HepG2 (cell line): Measurements from ENCODE around the gene HHLA2. TPM values are rescaled to one million over a fixed set of nuclear protein-coding genes. Genes with fewer than 3 reads are reported as not detected.

ENCODE experiments used
- ATAC-seq: fragments of 200-7000 bp; cut with Tn5 transposase; 3 replicates; pipeline ENCODE4 v1.9.1; 2020; ENCODE audit warnings: mild to moderate bottlenecking, moderate library complexity
- BruUV-seq: library from RNA; stranded (reverse); fragments of 400-500 nt; replicated peaks from 2 replicates; lab custom pipeline; 2021; lab: Mats Ljungman, UMichigan
- CTCF ChIA-PET: fragments of 300-600 bp; formaldehyde crosslinking; extraction: SDS; loops from one replicate; lab custom pipeline; 2021; ENCODE audit warnings: low total read pairs, inconsistent platforms, low intra/inter-chr PET ratio; lab: Yijun Ruan, JAX
- POLR2A ChIA-PET: fragments of 350-600 bp; sonication (Branson Sonifier 250); formaldehyde crosslinking; loops from one replicate; lab custom pipeline; 2020; ENCODE audit warnings: antibody characterized with exemption, inconsistent platforms; lab: Yijun Ruan, JAX
- DNase-seq: peaks from one replicate; pipeline ENCODE4 v3.0.0-alpha.2; 2015; ENCODE audit warnings: low spot score
- FAIRE-seq: peaks from 3 replicates; lab custom pipeline; 2011; peaks lifted over from hg19 to GRCh38; lab: Jason Lieb, UNC
- H2AFZ ChIP-seq: one replicate; pipeline ENCODE4 v1.6.1; 2011; ENCODE audit warnings: low read length, inconsistent platforms
- H3K27ac ChIP-seq: fragments of 300-600 bp; 3 replicates; pipeline ENCODE4 v1.8.0; 2011; ENCODE audit warnings: mixed run types, mild to moderate bottlenecking, mixed read lengths, low read length, inconsistent platforms; ENCODE audit not compliant: insufficient read depth; ENCODE audit errors: extremely low read length
- H3K27me3 ChIP-seq, 2 experiments: fragments of 200-600 bp in 1 of 2; 2 replicates in 1 of 2; 3 replicates in 1 of 2; pipeline versions ENCODE4 v1.6.0 to v1.8.0; 2011; ENCODE audit warnings: low read length in 2 of 2, mild to moderate bottlenecking in 2 of 2, moderate library complexity in 2 of 2, inconsistent platforms in 1 of 2; ENCODE audit not compliant: insufficient read depth in 2 of 2, control insufficient read depth in 1 of 2
- H3K36me3 ChIP-seq, 2 experiments: fragments of 200-600 bp in 1 of 2; replicated peaks in 1 of 2; 2 replicates in 1 of 2; 3 replicates in 1 of 2; pipeline versions ENCODE4 v1.5.1 to v1.8.0; 2011; ENCODE audit warnings: low read length in 2 of 2, inconsistent platforms in 1 of 2; ENCODE audit not compliant: insufficient read depth in 2 of 2, control insufficient read depth in 1 of 2
- H3K4me1 ChIP-seq: 2 replicates; pipeline ENCODE4 v1.5.1; 2012; ENCODE audit warnings: low read length, inconsistent platforms; ENCODE audit not compliant: insufficient read depth
- H3K4me2 ChIP-seq: 2 replicates; pipeline ENCODE4 v1.6.0; 2011; ENCODE audit warnings: low read depth, low read length, inconsistent platforms
- H3K4me3 ChIP-seq, 3 experiments: fragments of 200-600 bp in 1 of 3; sonication (generic), shearing (Covaris generic) in 1 of 3; replicated peaks in 1 of 3; 2 replicates each; pipeline ENCODE4 v1.5.1; 2011 to 2016; ENCODE audit warnings: low read length in 3 of 3, inconsistent platforms in 2 of 3, low read depth in 2 of 3, mild to moderate bottlenecking in 2 of 3, control low read depth in 1 of 3, mixed read lengths in 1 of 3; ENCODE audit not compliant: insufficient read depth in 1 of 3
- H3K79me2 ChIP-seq: one replicate; pipeline ENCODE4 v1.6.1; 2011; ENCODE audit warnings: low read length, inconsistent platforms; ENCODE audit not compliant: insufficient read depth
- H3K9ac ChIP-seq: 2 replicates; pipeline ENCODE4 v1.6.0; 2011; ENCODE audit warnings: mild to moderate bottlenecking, low read depth, low read length, inconsistent platforms; ENCODE audit not compliant: insufficient read depth
- H3K9me3 ChIP-seq: 2 replicates; pipeline ENCODE4 v1.5.1; 2012; ENCODE audit warnings: mild to moderate bottlenecking, low read length
- H4K20me1 ChIP-seq: 2 replicates; pipeline ENCODE4 v1.6.0; 2011; ENCODE audit warnings: inconsistent platforms, mild to moderate bottlenecking, low read length, moderate library complexity; ENCODE audit not compliant: insufficient read depth
- CBX2 ChIP-seq, 2 experiments: fragments of 200-600 bp in 1 of 2; sonication (generic); formaldehyde crosslinking in 1 of 2; IDR thresholded peaks; 2 replicates each; pipeline versions ENCODE4 v1.7.0 to v1.8.1; 2018 to 2022; ENCODE audit warnings: low read depth in 2 of 2, low read length in 1 of 2, mild to moderate bottlenecking in 1 of 2, missing genetic modification reagents in 1 of 2
- KAT2B ChIP-seq: fragments of 150-350 bp; IDR thresholded peaks from 2 replicates; pipeline ENCODE4 v1.6.1; 2014; ENCODE audit warnings: low read depth, low read length, borderline replicate concordance
- MAF1 ChIP-seq: sonication (generic); formaldehyde crosslinking; IDR thresholded peaks from 2 replicates; pipeline ENCODE4 v1.5.0; 2020; ENCODE audit warnings: missing genetic modification reagents, borderline replicate concordance
- NR1H2 ChIP-seq: sonication (generic); formaldehyde crosslinking; IDR thresholded peaks from 2 replicates; pipeline ENCODE4 v1.8.1; 2022; ENCODE audit warnings: low read depth, missing genetic modification reagents, borderline replicate concordance
- SNAPC2 ChIP-seq: sonication (generic); formaldehyde crosslinking; IDR thresholded peaks from 2 replicates; pipeline ENCODE4 v1.8.1; 2022; ENCODE audit warnings: mild to moderate bottlenecking, missing genetic modification reagents
- ZNF792 ChIP-seq: IDR thresholded peaks from 2 replicates; pipeline ENCODE4 v1.6.1; 2016
- WGBS: methylation state at CpG from one replicate; pipeline ENCODE4 v1.1.6; 2017; ENCODE audit warnings: low lambda C conversion rate; 5-methylcytosine and 5-hydroxymethylcytosine counted together
- in situ Hi-C: cut with HindIII; loops from 2 replicates; pipeline ENCODE4 v1.10.0; 2017; ENCODE audit warnings: low pct_unique_long_range_greater_than_20kb; ENCODE audit not compliant: extremely low pct_ligation_motif_present
- intact Hi-C: fragments of 100-400 bp; cut with micrococcal nuclease; formaldehyde crosslinking; loops from one replicate; pipeline ENCODE4 v1.10.0; 2022; ENCODE audit not compliant: unreplicated experiment
- polyA plus RNA-seq, 8 experiments: library from polyadenylated mRNA; depleted of rRNA in 3 of 8; stranded (reverse) in 7 of 8; unstranded in 1 of 8; fragments of >200 nt; fragmentation: Illumina TruSeq in 4 of 8; extraction: Trizol in 4 of 8; gene quantifications; 2 replicates each; pipeline versions ENCODE4 v1.2.1 to v1.2.3, GENCODE V29; 2011 to 2016; ENCODE audit warnings: low read depth in 4 of 8, missing spikeins in 1 of 8, mixed read lengths in 1 of 8; ENCODE audit not compliant: insufficient read depth in 1 of 8
- total RNA-seq, 5 experiments: library from RNA; depleted of rRNA; stranded (reverse); fragments of >200 nt; fragmentation: Illumina TruSeq; extraction: Trizol; gene quantifications; 2 replicates each; pipeline ENCODE4 v1.2.3, GENCODE V29; 2016; ENCODE audit warnings: low read depth in 1 of 5
- TF ChIP-seq, protein P1 (sequence below): conservative IDR thresholded peaks from 2 replicates; pipeline ENCODE4 v1.6.1; 2018; ENCODE audit warnings: missing genetic modification reagents
- TF ChIP-seq, protein P2 (sequence below): IDR thresholded peaks from 2 replicates; pipeline ENCODE4 v1.6.1; 2016; ENCODE audit warnings: low read depth, control low read depth

HHLA2 gene
- total and polyA plus RNA-seq, 2 of the 13 experiments (the other 11 are each of a cell fraction or from before 2014, with no cell fraction given): not detected

DNA sequence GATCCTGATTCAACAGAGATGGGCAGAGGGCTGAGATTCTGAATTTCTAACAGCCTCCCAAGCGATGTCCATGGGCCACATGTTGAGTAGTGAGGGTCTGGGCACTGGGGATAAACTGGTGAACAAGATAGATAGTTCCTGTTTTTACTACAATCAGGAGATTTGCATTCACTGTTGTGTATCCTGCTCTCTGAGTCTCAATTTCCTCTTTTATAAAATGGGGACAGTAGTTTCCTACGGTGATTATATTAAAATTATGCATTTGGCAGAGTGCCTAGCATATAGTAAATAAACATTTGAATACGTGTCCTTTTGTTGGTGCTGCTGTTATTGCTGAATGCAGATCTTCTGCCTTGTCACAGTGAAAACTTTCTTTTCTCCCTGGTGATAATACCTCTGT, 111.5 kb downstream of the HHLA2 start:
- DNase-seq: no peak
- Histone ChIP-seq H3K4me1 (peaks cover 8% of the 10 kb centered on the region), H3K9ac (no peak overlapping the region), H3K36me3 (no peaks in the 10 kb centered on the region), H4K20me1 (no peaks in the 10 kb centered on the region), H3K9me3 (no peaks in the 10 kb centered on the region), H3K79me2 (no peaks in the 10 kb centered on the region), H2AFZ (no peak overlapping the region), H3K27me3 (peaks cover 0 to 4% of the 10 kb centered on the region in 2 experiments; a peak in 2 of 5 replicates), H3K4me3 (no peak overlapping the region), H3K27ac (no peak overlapping the region), H3K4me2 (no peak overlapping the region)
- no peak for TF ChIP-seq NR1H2 (CRISPR knock-in tag)
- TF ChIP-seq CBX2 (IDR thresholded peaks at IDR 0.05; ENCODE audit: low read depth, low read length): no peak
- no peak for TF ChIP-seq CBX2 (CRISPR knock-in tag; IDR thresholded peaks at IDR 0.05; ENCODE audit: low read depth)
- CTCF ChIA-PET: no interaction called here
- WGBS: 11% methylated on average over 3 of the region's 3 CpGs
- intact Hi-C loops (loop anchor here (2.0 to 5.0 kb wide), 2 partner anchors 471 to 1173 kb away; no protein-coding TSS in a partner anchor), in situ Hi-C loops (loop anchor here (5.0 to 10.0 kb wide), 2 partner anchors 256 to 473 kb away; no protein-coding TSS in a partner anchor)
- POLR2A ChIA-PET: no interaction called here
- FAIRE-seq: no peak
- BruUV-seq: no TSS peak
- ATAC-seq: no peak

DNA sequence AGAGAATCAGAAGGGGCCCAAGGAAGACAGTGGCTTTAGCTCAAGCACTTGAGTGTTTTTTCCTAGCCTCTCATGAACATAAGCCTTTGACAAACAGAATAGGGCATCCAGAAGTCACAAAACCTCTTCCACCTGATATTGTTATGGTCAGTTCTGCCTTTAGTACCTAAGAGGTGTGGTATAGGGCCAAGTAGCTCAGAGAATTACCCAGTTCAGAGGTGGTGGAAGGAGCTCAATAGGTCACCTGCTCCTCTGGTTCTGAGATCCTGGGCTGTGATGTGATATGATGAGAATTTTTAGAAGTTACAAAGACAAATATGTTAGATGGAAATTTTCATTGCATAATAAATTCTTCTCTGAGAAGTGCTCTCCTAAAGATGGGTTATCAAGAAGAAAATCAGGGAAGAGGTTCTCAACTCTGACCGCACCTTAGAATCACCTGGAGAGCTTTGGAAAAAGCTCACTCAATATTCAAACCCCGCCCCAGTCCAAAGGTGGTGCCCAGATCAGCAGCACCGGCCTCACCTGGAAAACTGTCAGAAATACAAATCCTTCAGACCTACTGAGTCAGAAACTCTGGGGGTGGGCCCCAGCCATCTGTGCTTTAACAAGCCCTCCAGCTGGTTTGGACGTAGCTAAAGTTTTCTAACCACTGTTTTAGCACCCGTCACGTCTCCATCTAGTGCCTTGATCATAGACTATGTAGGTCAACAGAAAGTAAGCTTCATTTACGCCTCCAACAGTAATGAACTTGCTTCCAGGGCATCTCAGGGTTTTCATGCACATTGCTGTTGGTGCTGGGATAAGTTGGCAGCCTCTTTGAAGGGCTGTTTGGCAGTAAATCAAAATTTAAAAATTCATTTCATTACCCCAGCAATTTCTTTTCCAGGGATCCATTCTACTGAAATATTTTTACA, 112.8 kb downstream of the HHLA2 start:
- POLR2A ChIA-PET: no interaction called here
- Histone ChIP-seq H3K27ac (no peak overlapping the region), H3K4me2 (no peak overlapping the region), H3K9me3 (no peaks in the 10 kb centered on the region), H4K20me1 (no peaks in the 10 kb centered on the region), H3K4me3 (no peak overlapping the region), H3K79me2 (no peaks in the 10 kb centered on the region), H3K27me3 (peaks cover 0 to 4% of the 10 kb centered on the region in 2 experiments; a peak in 2 of 5 replicates), H2AFZ (no peak overlapping the region), H3K9ac (no peak overlapping the region), H3K36me3 (no peaks in the 10 kb centered on the region), H3K4me1 (peaks cover 8% of the 10 kb centered on the region)
- CTCF ChIA-PET: no interaction called here
- intact Hi-C loops: loop anchor here (5.0 kb wide), 1 partner anchor 472 kb away; no protein-coding TSS in a partner anchor
- no peak for ATAC-seq
- 28% methylated on average over 7 of the region's 7 CpGs for WGBS
- FAIRE-seq: no peak
- in situ Hi-C loops: loop anchor here (5.0 to 10.0 kb wide), 2 partner anchors 257 to 474 kb away; no protein-coding TSS in a partner anchor
- no peak for DNase-seq
- BruUV-seq: no TSS peak
- no peak for TF ChIP-seq KAT2B
- no peak for TF ChIP-seq ZNF792
- TF ChIP-seq, protein P1, sequence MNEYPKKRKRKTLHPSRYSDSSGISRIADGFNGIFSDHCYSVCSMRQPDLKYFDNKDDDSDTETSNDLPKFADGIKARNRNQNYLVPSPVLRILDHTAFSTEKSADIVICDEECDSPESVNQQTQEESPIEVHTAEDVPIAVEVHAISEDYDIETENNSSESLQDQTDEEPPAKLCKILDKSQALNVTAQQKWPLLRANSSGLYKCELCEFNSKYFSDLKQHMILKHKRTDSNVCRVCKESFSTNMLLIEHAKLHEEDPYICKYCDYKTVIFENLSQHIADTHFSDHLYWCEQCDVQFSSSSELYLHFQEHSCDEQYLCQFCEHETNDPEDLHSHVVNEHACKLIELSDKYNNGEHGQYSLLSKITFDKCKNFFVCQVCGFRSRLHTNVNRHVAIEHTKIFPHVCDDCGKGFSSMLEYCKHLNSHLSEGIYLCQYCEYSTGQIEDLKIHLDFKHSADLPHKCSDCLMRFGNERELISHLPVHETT (CRISPR knock-in tag): no peak
- TF ChIP-seq MAF1 (CRISPR knock-in tag): no peak
- TF ChIP-seq, protein P2, sequence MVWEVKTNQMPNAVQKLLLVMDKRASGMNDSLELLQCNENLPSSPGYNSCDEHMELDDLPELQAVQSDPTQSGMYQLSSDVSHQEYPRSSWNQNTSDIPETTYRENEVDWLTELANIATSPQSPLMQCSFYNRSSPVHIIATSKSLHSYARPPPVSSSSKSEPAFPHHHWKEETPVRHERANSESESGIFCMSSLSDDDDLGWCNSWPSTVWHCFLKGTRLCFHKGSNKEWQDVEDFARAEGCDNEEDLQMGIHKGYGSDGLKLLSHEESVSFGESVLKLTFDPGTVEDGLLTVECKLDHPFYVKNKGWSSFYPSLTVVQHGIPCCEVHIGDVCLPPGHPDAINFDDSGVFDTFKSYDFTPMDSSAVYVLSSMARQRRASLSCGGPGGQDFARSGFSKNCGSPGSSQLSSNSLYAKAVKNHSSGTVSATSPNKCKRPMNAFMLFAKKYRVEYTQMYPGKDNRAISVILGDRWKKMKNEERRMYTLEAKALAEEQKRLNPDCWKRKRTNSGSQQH (CRISPR knock-in tag): no peak
- TF ChIP-seq SNAPC2: no peak
